SK-N-SH (cell line): ENCODE data around the gene MEG3.

Experiments used
- CTCF ChIP-seq: fragments of 200-600 bp; sonication (generic); IDR thresholded peaks from 2 replicates; pipeline ENCODE4 v1.6.1; 2017; ENCODE audit warnings: antibody characterized with exemption, mild to moderate bottlenecking, moderate library complexity
- EP300 ChIP-seq, 2 experiments: IDR thresholded peaks; 2 replicates each; pipeline versions ENCODE4 v1.4.0 to v1.6.1; 2012; ENCODE audit warnings: borderline replicate concordance in 1 of 2, low read depth in 1 of 2, low read length in 1 of 2
- EZH2phosphoT487 ChIP-seq: fragments of 200-600 bp; sonication (generic); IDR thresholded peaks from 2 replicates; pipeline ENCODE4 v1.6.1; 2017; ENCODE audit warnings: low read depth, mixed run types, mild to moderate bottlenecking, antibody characterized with exemption, moderate library complexity, borderline replicate concordance
- FOXM1 ChIP-seq: IDR thresholded peaks from 2 replicates; pipeline ENCODE4 v1.4.0; 2012; ENCODE audit warnings: low read depth, mild to moderate bottlenecking
- GABPA ChIP-seq: IDR thresholded peaks from 2 replicates; pipeline ENCODE4 v1.4.0; 2012; ENCODE audit warnings: low read depth, mild to moderate bottlenecking
- MAX ChIP-seq: IDR thresholded peaks from 2 replicates; pipeline ENCODE4 v1.4.0; 2012; ENCODE audit warnings: low read depth
- NRF1 ChIP-seq: IDR thresholded peaks from 2 replicates; pipeline ENCODE4 v1.6.1; 2012; ENCODE audit warnings: low read depth, mild to moderate bottlenecking, low read length
- POLR2AphosphoS5 ChIP-seq: IDR thresholded peaks from 2 replicates; pipeline ENCODE4 v1.6.1; 2012; ENCODE audit warnings: low read depth, low read length
- RAD21 ChIP-seq: IDR thresholded peaks from 2 replicates; pipeline ENCODE4 v1.6.1; 2012; ENCODE audit warnings: mild to moderate bottlenecking, low read length
- RCOR1 ChIP-seq: fragments of 150-350 bp; IDR thresholded peaks from 2 replicates; pipeline ENCODE4 v1.6.1; 2017; ENCODE audit warnings: antibody characterized with exemption, low read length
- REST ChIP-seq: IDR thresholded peaks from 2 replicates; pipeline ENCODE4 v1.6.1; 2012; ENCODE audit warnings: mild to moderate bottlenecking, low read depth, low read length, moderate library complexity
- RFX5 ChIP-seq: IDR thresholded peaks from 2 replicates; pipeline ENCODE4 v1.6.1; 2012; ENCODE audit warnings: mild to moderate bottlenecking, improper control_type of control experiment, low read length
- USF1 ChIP-seq: IDR thresholded peaks from 2 replicates; pipeline ENCODE4 v1.4.0; 2012; ENCODE audit warnings: low read depth, borderline replicate concordance
- YY1 ChIP-seq: IDR thresholded peaks from 2 replicates; pipeline ENCODE4 v1.4.0; 2012; ENCODE audit warnings: low read depth, mild to moderate bottlenecking

- TF ChIP-seq EZH2phosphoT487 (no peak), CTCF (no peak), USF1 (no peak), YY1 (no peak), RFX5 (no peak), FOXM1 (no peak), GABPA (no peak), RAD21 (no peak), NRF1 (no peak), MAX (no peak), EP300 (IDR thresholded peaks at IDR 0.05; ENCODE audit: borderline replicate concordance in 1 of 2, low read depth in 1 of 2, low read length in 1 of 2) (no peak), POLR2AphosphoS5 (no peak), RCOR1 (no peak), REST (no peak)
These were observed 32.9 kb downstream of the MEG3 start for GRCh38 chr14:100858838-100859220.
